GM12874 (cell line): ENCODE results near the gene EVPL.

ENCODE experiments used
- CTCF ChIP-seq: IDR thresholded peaks from 2 replicates; pipeline ENCODE4 v1.5.1; 2011; ENCODE audit warnings: low read depth, mild to moderate bottlenecking, control low read depth, low read length, moderate library complexity; ENCODE audit not compliant: insufficient read depth

EVPL gene

GRCh38 chr17:75995385-75995925, 31.7 kb downstream of the EVPL start:
- no peak for TF ChIP-seq CTCF

- no peak for TF ChIP-seq CTCF
These were observed 32.2 kb downstream of the EVPL start for GRCh38 chr17:75994802-75995370.

- TF ChIP-seq CTCF = no peak
These were observed 35.7 kb downstream of the EVPL start for GRCh38 chr17:75991396-75991795.

GRCh38 chr17:75987041-75987440, 40.1 kb downstream of the EVPL start:
- TF ChIP-seq CTCF = no peak

GRCh38 chr17:75985986-75986385, 41.1 kb downstream of the EVPL start:
- no peak for TF ChIP-seq CTCF

GRCh38 chr17:75983501-75984181, 43.5 kb downstream of the EVPL start:
- TF ChIP-seq CTCF = no peak

GRCh38 chr17:75981019-75981615, 46.0 kb downstream of the EVPL start:
- TF ChIP-seq CTCF = no peak
